IMR-90 (cell line): Measurements from ENCODE around the gene GPT2. TPM values are rescaled to one million over a fixed set of nuclear protein-coding genes. Genes with fewer than 3 reads are reported as not detected.

Experiments
- ATAC-seq: fragments of 200-7000 bp; cut with Tn5 transposase; 2 replicates; pipeline ENCODE4 v1.9.1; 2020; ENCODE audit warnings: low read depth, mild to moderate bottlenecking, moderate library complexity
- BruUV-seq: library from RNA; stranded (reverse); fragments of 400-500 nt; replicated peaks from 2 replicates; lab custom pipeline; 2021; lab: Mats Ljungman, UMichigan
- CTCF ChIA-PET: fragments of 300-600 bp; formaldehyde crosslinking; extraction: SDS; loops from one replicate; lab custom pipeline; 2021; ENCODE audit warnings: antibody characterized with exemption; lab: Yijun Ruan, JAX
- POLR2A ChIA-PET: fragments of 300-600 bp; sonication (Branson Sonifier 250); formaldehyde crosslinking; loops from one replicate; lab custom pipeline; 2022; ENCODE audit warnings: antibody characterized with exemption; ENCODE audit not compliant: unreplicated experiment; lab: Charles Lee
- DNase-seq: peaks from one replicate; pipeline ENCODE4 v3.0.0; 2013
- H2AFZ ChIP-seq: replicated peaks from 2 replicates; pipeline ENCODE3; 2013; ENCODE audit warnings: low read length, mild to moderate bottlenecking; ENCODE audit not compliant: poor library complexity
- H2AK5ac ChIP-seq: 2 replicates; pipeline ENCODE4 v1.6.1; 2013; ENCODE audit warnings: low read depth, low read length, inconsistent platforms
- H2AK9ac ChIP-seq: replicated peaks from 2 replicates; pipeline ENCODE3; 2013; ENCODE audit warnings: mild to moderate bottlenecking, low read depth, low read length, moderate library complexity; ENCODE audit not compliant: poor library complexity
- H2BK120ac ChIP-seq: 2 replicates; pipeline ENCODE4 v1.6.1; 2013; ENCODE audit warnings: low read depth, low read length, inconsistent platforms
- H2BK15ac ChIP-seq: 3 replicates; pipeline ENCODE4 v1.6.1; 2013; ENCODE audit warnings: low read depth, low read length, inconsistent platforms
- H2BK20ac ChIP-seq: 2 replicates; pipeline ENCODE4 v1.6.1; 2013; ENCODE audit warnings: low read depth, mild to moderate bottlenecking, inconsistent platforms, low read length, moderate library complexity
- H2BK5ac ChIP-seq: 2 replicates; pipeline ENCODE4 v1.6.1; 2013; ENCODE audit warnings: mild to moderate bottlenecking, low read depth, low read length, inconsistent platforms; ENCODE audit not compliant: poor library complexity, severe bottlenecking
- H3K14ac ChIP-seq: replicated peaks from 2 replicates; pipeline ENCODE4 v1.6.1; 2013; ENCODE audit warnings: low read depth, low read length, inconsistent platforms
- H3K18ac ChIP-seq: 2 replicates; pipeline ENCODE4 v1.6.1; 2013; ENCODE audit warnings: low read depth, low read length, control low read depth
- H3K23ac ChIP-seq: 2 replicates; pipeline ENCODE4 v1.6.1; 2013; ENCODE audit warnings: low read depth, low read length, inconsistent platforms
- H3K27ac ChIP-seq: 2 replicates; pipeline ENCODE4 v1.5.1; 2013; ENCODE audit warnings: mild to moderate bottlenecking, control low read depth, low read length; ENCODE audit not compliant: insufficient read depth
- H3K27me3 ChIP-seq: 2 replicates; pipeline ENCODE4 v1.6.1; 2013; ENCODE audit warnings: low read length; ENCODE audit not compliant: control insufficient read depth, insufficient read depth
- H3K36me3 ChIP-seq: 2 replicates; pipeline ENCODE4 v1.6.1; 2013; ENCODE audit warnings: low read length, mixed read lengths; ENCODE audit not compliant: control insufficient read depth, insufficient read depth
- H3K4ac ChIP-seq: 2 replicates; pipeline ENCODE4 v1.6.1; 2013; ENCODE audit warnings: low read depth, low read length, inconsistent platforms
- H3K4me1 ChIP-seq: 2 replicates; pipeline ENCODE4 v1.6.1; 2013; ENCODE audit warnings: low read length, mixed read lengths; ENCODE audit not compliant: control insufficient read depth, insufficient read depth
- H3K4me2 ChIP-seq: 2 replicates; pipeline ENCODE4 v1.6.1; 2013; ENCODE audit warnings: low read depth, mild to moderate bottlenecking, control low read depth, low read length, moderate library complexity
- H3K4me3 ChIP-seq: 2 replicates; pipeline ENCODE4 v1.5.1; 2013; ENCODE audit warnings: low read depth, mild to moderate bottlenecking, control low read depth, low read length, moderate library complexity; ENCODE audit not compliant: insufficient read depth
- H3K56ac ChIP-seq: 2 replicates; pipeline ENCODE4 v1.6.1; 2013; ENCODE audit warnings: low read length, inconsistent platforms; ENCODE audit not compliant: insufficient read depth; ENCODE audit errors: extremely low read depth
- H3K79me1 ChIP-seq, 2 experiments: 2 replicates each; pipeline ENCODE4 v1.6.1; 2013; ENCODE audit warnings: low read length in 2 of 2, inconsistent platforms in 1 of 2, low read depth in 1 of 2
- H3K9ac ChIP-seq: 2 replicates; pipeline ENCODE4 v1.6.1; 2013; ENCODE audit warnings: low read depth, low read length, control low read depth
- H3K9me1 ChIP-seq: 2 replicates; pipeline ENCODE4 v1.6.1; 2013; ENCODE audit warnings: low read length, inconsistent platforms; ENCODE audit not compliant: insufficient read depth
- H3K9me3 ChIP-seq: 2 replicates; pipeline ENCODE4 v1.6.1; 2013; ENCODE audit warnings: low read length; ENCODE audit not compliant: control insufficient read depth, insufficient read depth
- H4K20me1 ChIP-seq: 2 replicates; pipeline ENCODE4 v1.6.1; 2013; ENCODE audit warnings: low read length, inconsistent platforms; ENCODE audit not compliant: insufficient read depth
- H4K5ac ChIP-seq: 2 replicates; pipeline ENCODE4 v1.6.1; 2013; ENCODE audit warnings: mild to moderate bottlenecking, low read depth, low read length, control low read depth
- H4K8ac ChIP-seq, 2 experiments: 2 replicates each; pipeline ENCODE4 v1.6.1; 2013; ENCODE audit warnings: low read depth in 2 of 2, low read length in 2 of 2, control low read depth in 1 of 2, inconsistent platforms in 1 of 2
- H4K91ac ChIP-seq: 2 replicates; pipeline ENCODE4 v1.6.1; 2013; ENCODE audit warnings: low read depth, low read length, inconsistent platforms; ENCODE audit not compliant: insufficient read depth
- BHLHE40 ChIP-seq: fragments of 150-350 bp; IDR thresholded peaks from 2 replicates; pipeline ENCODE4 v1.6.1; 2016; ENCODE audit warnings: mild to moderate bottlenecking, low read depth, low read length
- ELK1 ChIP-seq: fragments of 150-350 bp; IDR thresholded peaks from 2 replicates; pipeline ENCODE4 v1.6.1; 2016; ENCODE audit warnings: low read depth, mild to moderate bottlenecking, low read length, moderate library complexity, borderline replicate concordance
- MAZ ChIP-seq: IDR thresholded peaks from 2 replicates; pipeline ENCODE4 v1.6.1; 2012; ENCODE audit warnings: low read depth, mild to moderate bottlenecking, low read length, improper control_type of control experiment, moderate library complexity, borderline replicate concordance
- NFE2L2 ChIP-seq: fragments of 150-350 bp; IDR thresholded peaks from 2 replicates; pipeline ENCODE4 v1.6.1; 2016; ENCODE audit warnings: low read depth, mild to moderate bottlenecking, low read length
- WGBS, 2 experiments: methylation state at CpG; one replicate each; pipeline versions ENCODE4 v1.1.5 to v1.1.7; 2013; ENCODE audit warnings: missing lambda C conversion rate in 2 of 2; ENCODE audit not compliant: insufficient read length in 1 of 2; ENCODE audit errors: extremely low coverage in 2 of 2; 5-methylcytosine and 5-hydroxymethylcytosine counted together
- dilution Hi-C: fragments of 300-500 bp; cut with HindIII; formaldehyde crosslinking; loops from one replicate; pipeline ENCODE4 v1.14.3; 2018; ENCODE audit warnings: low sequenced_read_pairs; ENCODE audit not compliant: unreplicated experiment
- in situ Hi-C: fragments of 300-500 bp; cut with MboI; formaldehyde crosslinking; loops from 3 replicates; pipeline ENCODE4 v1.14.3; 2019; ENCODE audit warnings: low sequenced_read_pairs, inconsistent platforms, mixed read lengths
- intact Hi-C: fragments of 100-400 bp; cut with micrococcal nuclease; formaldehyde crosslinking; loops from 2 replicates; pipeline ENCODE4 v1.10.0; 2022
- polyA plus RNA-seq, 3 experiments: library from polyadenylated mRNA; depleted of rRNA; stranded (reverse); fragments of >200 nt; gene quantifications; 2 replicates each; pipeline ENCODE4 v1.2.3, GENCODE V29; 2012; ENCODE audit warnings: low replicate concordance in 1 of 3
- total RNA-seq: library from RNA; depleted of rRNA; stranded (reverse); fragments of >200 nt; gene quantifications from 2 replicates; pipeline ENCODE4 v1.2.3, GENCODE V29; 2012

GPT2 gene
- total and polyA plus RNA-seq, 2 of the 4 experiments (the other 2 are of a cell fraction) = 26.4 to 31.5 TPM

GRCh38 chr16:46904471-46904870 lies 20.3 kb downstream of the GPT2 start:
- WGBS, 2 experiments = 100% methylated on average over 3 of the region's 3 CpGs; no CpG with 5 or more reads in 1 of the 2 experiments
- Histone ChIP-seq H4K91ac (no peak overlapping the region), H3K56ac (no peak overlapping the region), H2BK5ac (no peak overlapping the region), H2AK9ac (no peak overlapping the region), H3K4me2 (no peak overlapping the region), H3K79me1 (peaks cover 11 to 15% of the 10 kb centered on the region in 2 experiments; a peak in 3 of 4 replicates), H4K8ac (no peak overlapping the region), H4K20me1 (peaks cover 9% of the 10 kb centered on the region; the same call in 1 of the 2 replicates), H3K14ac (no peak overlapping the region), H4K5ac (no peak overlapping the region), H3K9me3 (no peaks in the 10 kb centered on the region), H3K36me3 (peaks cover 51% of the 10 kb centered on the region), H3K27ac (no peak overlapping the region), H2BK120ac (no peak overlapping the region), H2BK15ac (no peak overlapping the region), H3K9ac (no peak overlapping the region), H3K4me1 (no peaks in the 10 kb centered on the region), H3K4me3 (no peak overlapping the region), H3K4ac (no peak overlapping the region), H3K9me1 (no peaks in the 10 kb centered on the region), H2AK5ac (no peak overlapping the region), H3K18ac (no peak overlapping the region), H2BK20ac (no peak overlapping the region), H3K27me3 (no peaks in the 10 kb centered on the region), H3K23ac (no peak overlapping the region), H2AFZ (no peak overlapping the region)
- no TSS peak for BruUV-seq
- intact Hi-C loops = no loop called here
- no peak for ATAC-seq
- POLR2A ChIA-PET = no interaction called here
- CTCF ChIA-PET = interaction anchor here (0.6 kb wide), 1 partner anchor 53 kb away, joined by 4 read pairs; no protein-coding TSS in a partner anchor
- dilution Hi-C loops = no loop called here
- TF ChIP-seq NFE2L2 = no peak
- TF ChIP-seq BHLHE40 = no peak
- no peak for TF ChIP-seq ELK1
- TF ChIP-seq MAZ = no peak
- in situ Hi-C loops = no loop called here
- no peak for DNase-seq
